HG03575 (cell line): ENCODE measurements around the gene SHC3.

Experiments
- ATAC-seq: cut with Tn5 transposase; IDR thresholded peaks from one replicate; pipeline ENCODE4 v1.9.1; 2021; ENCODE audit not compliant: unreplicated experiment, insufficient number of reproducible peaks, low FRiP score; ENCODE audit errors: extremely low read depth

The SHC3 gene

GRCh38 chr9:89039664-89040063 is 139.0 kb downstream of the SHC3 start:
- no peak for ATAC-seq

GRCh38 chr9:89039104-89039465 is 139.5 kb downstream of the SHC3 start:
- no peak for ATAC-seq

- ATAC-seq, result no peak
These were observed 140.1 kb downstream of the SHC3 start for GRCh38 chr9:89038382-89039103.

GRCh38 chr9:89037891-89038290 is 140.7 kb downstream of the SHC3 start:
- ATAC-seq, result no peak

GRCh38 chr9:89037346-89037745 is 141.3 kb downstream of the SHC3 start:
- no peak for ATAC-seq

GRCh38 chr9:89036891-89037290 is 141.7 kb downstream of the SHC3 start:
- no peak for ATAC-seq

- ATAC-seq, result no peak
These were observed 142.2 kb downstream of the SHC3 start for GRCh38 chr9:89036383-89036782.

GRCh38 chr9:89032661-89033060 is 146.0 kb downstream of the SHC3 start:
- ATAC-seq, result no peak

- ATAC-seq, result no peak
These were observed 146.4 kb downstream of the SHC3 start for GRCh38 chr9:89032173-89032572.

- ATAC-seq, result no peak
These were observed 148.8 kb downstream of the SHC3 start for GRCh38 chr9:89029788-89030187.

GRCh38 chr9:89026876-89027275 is 151.7 kb downstream of the SHC3 start:
- no peak for ATAC-seq

- ATAC-seq, result no peak
These were observed 153.1 kb downstream of the SHC3 start for GRCh38 chr9:89025553-89025952.

GRCh38 chr9:89024727-89025126 is 153.9 kb downstream of the SHC3 start:
- no peak for ATAC-seq

GRCh38 chr9:89023740-89024139 is 154.9 kb downstream of the SHC3 start:
- ATAC-seq, result no peak

- ATAC-seq, result no peak
These were observed 155.7 kb downstream of the SHC3 start for GRCh38 chr9:89022902-89023301.

- no peak for ATAC-seq
These were observed 156.4 kb downstream of the SHC3 start for GRCh38 chr9:89022001-89022759.

GRCh38 chr9:89021154-89021803 is 157.3 kb downstream of the SHC3 start:
- no peak for ATAC-seq

GRCh38 chr9:89020754-89021153 is 157.9 kb downstream of the SHC3 start:
- no peak for ATAC-seq

- ATAC-seq, result no peak
These were observed 163.3 kb downstream of the SHC3 start for GRCh38 chr9:89015336-89015735.

- ATAC-seq, result no peak
These were observed 164.5 kb downstream of the SHC3 start for GRCh38 chr9:89014153-89014552.
